GM12891 (cell line): ENCODE results near the gene TCP1.

ENCODE experiments used
- POLR2A ChIP-seq: IDR thresholded peaks from 2 replicates; pipeline ENCODE4 v1.6.1; 2011; ENCODE audit warnings: low read depth, low read length, control low read depth
- POLR2AphosphoS5 ChIP-seq: IDR thresholded peaks from 2 replicates; pipeline ENCODE4 v1.6.1; 2011; ENCODE audit warnings: low read depth, low read length, control low read depth
- POU2F2 ChIP-seq: IDR thresholded peaks from 2 replicates; pipeline ENCODE4 v1.6.1; 2011; ENCODE audit warnings: low read depth, mild to moderate bottlenecking, control low read depth, low read length, moderate library complexity
- SPI1 ChIP-seq: IDR thresholded peaks from 2 replicates; pipeline ENCODE4 v1.6.1; 2011; ENCODE audit warnings: low read depth, low read length, control low read depth
- TAF1 ChIP-seq: IDR thresholded peaks from 2 replicates; pipeline ENCODE4 v1.6.1; 2011; ENCODE audit warnings: low read depth, low read length, control low read depth

DNA sequence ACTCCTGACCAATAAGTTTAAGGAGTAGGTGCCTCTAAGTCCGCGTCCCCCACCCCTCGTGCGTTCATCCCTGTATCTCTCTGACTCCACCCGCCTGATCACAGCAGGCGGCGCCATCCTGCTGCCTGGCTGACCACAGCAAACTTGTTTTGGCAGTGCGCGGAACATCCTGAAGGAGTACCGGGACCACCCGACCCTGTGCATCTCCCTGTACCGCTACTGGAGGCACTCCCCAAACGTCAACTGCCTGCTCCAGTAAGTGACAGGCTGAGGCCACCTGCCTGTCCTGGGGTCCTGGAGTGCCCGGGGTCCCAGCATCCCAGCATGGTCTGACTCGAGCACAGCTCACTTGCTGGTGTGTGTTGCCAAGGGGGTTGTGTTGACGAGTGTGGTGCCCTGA is 29.7 kb upstream of the TCP1 start:
- TF ChIP-seq POU2F2: no peak
- no peak for TF ChIP-seq POLR2AphosphoS5
- no peak for TF ChIP-seq TAF1
- no peak for TF ChIP-seq POLR2A
- no peak for TF ChIP-seq SPI1
